B cell (primary cell): Measurements from ENCODE around the gene SPTLC2.
"Not testable (repeated sequence)": the region's sequence is repeated elsewhere in the genome, so short reads cannot be mapped to it uniquely, and the experiment has no call there.

Experiments
- EZH2 ChIP-seq: IDR thresholded peaks from 2 replicates; pipeline ENCODE4 v1.6.1; 2012; ENCODE audit warnings: borderline replicate concordance, low read depth, mild to moderate bottlenecking, moderate library complexity, low read length; ENCODE audit not compliant: insufficient read depth, poor library complexity, severe bottlenecking
- TF ChIP-seq, protein P1 (sequence below): fragments of 200-600 bp; IDR thresholded peaks from one replicate; pipeline ENCODE4 v1.8.0; 2022; ENCODE audit warnings: antibody characterized with exemption, mild to moderate bottlenecking

DNA sequence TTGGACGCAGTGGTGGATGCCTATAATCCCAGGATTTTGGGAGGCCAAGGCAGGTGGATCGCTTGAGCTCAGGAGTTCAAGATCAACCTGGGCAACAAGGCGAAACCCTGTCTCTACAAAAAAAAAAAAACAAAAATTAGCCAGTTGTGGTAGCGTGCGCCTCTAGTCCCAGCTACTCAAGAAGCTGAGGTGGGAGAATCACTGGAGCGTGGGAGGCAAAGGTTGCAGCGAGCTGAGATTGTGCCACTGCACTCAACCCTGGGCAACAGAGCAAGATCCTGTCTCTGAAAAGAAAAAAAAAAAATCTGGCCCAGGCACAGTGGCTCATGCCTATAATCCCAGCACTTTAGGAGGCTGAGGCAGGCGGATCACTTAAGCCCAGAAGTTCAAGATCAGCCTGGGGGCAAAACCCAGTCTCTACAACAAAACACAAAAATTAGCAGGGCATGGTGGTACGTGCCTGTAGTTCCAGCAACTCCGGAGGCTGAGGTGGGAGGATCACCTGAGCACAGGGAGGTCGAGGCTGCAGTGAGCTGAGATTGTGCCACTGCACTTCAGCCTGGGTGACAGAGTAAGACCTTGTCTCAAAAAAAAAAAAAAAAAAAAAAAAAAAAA is 27.9 kb downstream of the SPTLC2 start:
- TF ChIP-seq, protein P1, sequence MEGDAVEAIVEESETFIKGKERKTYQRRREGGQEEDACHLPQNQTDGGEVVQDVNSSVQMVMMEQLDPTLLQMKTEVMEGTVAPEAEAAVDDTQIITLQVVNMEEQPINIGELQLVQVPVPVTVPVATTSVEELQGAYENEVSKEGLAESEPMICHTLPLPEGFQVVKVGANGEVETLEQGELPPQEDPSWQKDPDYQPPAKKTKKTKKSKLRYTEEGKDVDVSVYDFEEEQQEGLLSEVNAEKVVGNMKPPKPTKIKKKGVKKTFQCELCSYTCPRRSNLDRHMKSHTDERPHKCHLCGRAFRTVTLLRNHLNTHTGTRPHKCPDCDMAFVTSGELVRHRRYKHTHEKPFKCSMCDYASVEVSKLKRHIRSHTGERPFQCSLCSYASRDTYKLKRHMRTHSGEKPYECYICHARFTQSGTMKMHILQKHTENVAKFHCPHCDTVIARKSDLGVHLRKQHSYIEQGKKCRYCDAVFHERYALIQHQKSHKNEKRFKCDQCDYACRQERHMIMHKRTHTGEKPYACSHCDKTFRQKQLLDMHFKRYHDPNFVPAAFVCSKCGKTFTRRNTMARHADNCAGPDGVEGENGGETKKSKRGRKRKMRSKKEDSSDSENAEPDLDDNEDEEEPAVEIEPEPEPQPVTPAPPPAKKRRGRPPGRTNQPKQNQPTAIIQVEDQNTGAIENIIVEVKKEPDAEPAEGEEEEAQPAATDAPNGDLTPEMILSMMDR: not testable (repeated sequence)
- TF ChIP-seq EZH2: not testable (repeated sequence)
